Endothelial cell of umbilical vein (primary cell): Measurements from ENCODE around the gene PDIA5. TPM values are rescaled to one million over a fixed set of nuclear protein-coding genes. Genes with fewer than 3 reads are reported as not detected.

Experiments
- BruUV-seq: library from RNA; stranded (reverse); fragments of 400-500 nt; replicated peaks from 2 replicates; lab custom pipeline; 2021; lab: Mats Ljungman, UMichigan
- CTCF ChIA-PET: fragments of 300-600, 350-600 bp; sonication (Branson Sonifier 250); formaldehyde crosslinking; loops from one replicate; lab custom pipeline; 2021; ENCODE audit warnings: antibody characterized with exemption, inconsistent platforms; lab: Charles Lee
- POLR2A ChIA-PET: fragments of 300-600, 350-600 bp; sonication (Branson Sonifier 250); formaldehyde crosslinking; loops from one replicate; lab custom pipeline; 2021; ENCODE audit warnings: antibody characterized with exemption, inconsistent platforms; lab: Charles Lee
- DNase-seq: peaks from one replicate; pipeline ENCODE4 v3.0.0-alpha.2; 2011; ENCODE audit warnings: low read depth, low spot score
- FAIRE-seq: peaks from 2 replicates; lab custom pipeline; 2011; peaks lifted over from hg19 to GRCh38; lab: Jason Lieb, UNC
- H2AFZ ChIP-seq: 2 replicates; pipeline ENCODE4 v1.6.0; 2012; ENCODE audit warnings: low read depth, low read length, control low read depth, inconsistent platforms
- H3K27ac ChIP-seq: 2 replicates; pipeline ENCODE4 v1.5.1; 2011; ENCODE audit warnings: low read depth, mild to moderate bottlenecking, control low read depth, low read length, moderate library complexity; ENCODE audit not compliant: insufficient read depth
- H3K27me3 ChIP-seq, 2 experiments: 2 replicates each; pipeline versions ENCODE4 v1.6.0 to v1.6.1; 2011; ENCODE audit warnings: low read length in 2 of 2, mixed read lengths in 1 of 2; ENCODE audit not compliant: control insufficient read depth in 2 of 2, insufficient read depth in 2 of 2
- H3K36me3 ChIP-seq, 2 experiments: 2 replicates in 1 of 2; 3 replicates in 1 of 2; pipeline ENCODE4 v1.5.1; 2011; ENCODE audit warnings: low read length in 2 of 2, mild to moderate bottlenecking in 1 of 2, moderate library complexity in 1 of 2; ENCODE audit not compliant: control insufficient read depth in 2 of 2, insufficient read depth in 2 of 2; ENCODE audit errors: extremely low read depth in 1 of 2
- H3K4me1 ChIP-seq: 3 replicates; pipeline ENCODE4 v1.5.1; 2011; ENCODE audit warnings: mild to moderate bottlenecking, low read length; ENCODE audit not compliant: control insufficient read depth, insufficient read depth; ENCODE audit errors: extremely low read depth
- H3K4me2 ChIP-seq: 2 replicates; pipeline ENCODE4 v1.6.1; 2011; ENCODE audit warnings: low read length, control low read depth, mixed read lengths; ENCODE audit not compliant: insufficient read depth
- H3K4me3 ChIP-seq, 3 experiments: fragments of 200-600 bp in 1 of 3; sonication (generic), shearing (Covaris generic) in 1 of 3; replicated peaks in 1 of 3; 2 replicates each; pipeline ENCODE4 v1.5.1; 2011 to 2016; ENCODE audit warnings: control low read depth in 3 of 3, low read length in 3 of 3, mild to moderate bottlenecking in 2 of 3, inconsistent platforms in 1 of 3, low read depth in 1 of 3, moderate library complexity in 1 of 3; ENCODE audit not compliant: insufficient read depth in 1 of 3
- H3K79me2 ChIP-seq: 2 replicates; pipeline ENCODE4 v1.6.0; 2012; ENCODE audit warnings: low read length, inconsistent platforms; ENCODE audit not compliant: control insufficient read depth, insufficient read depth
- H3K9ac ChIP-seq: replicated peaks from 2 replicates; pipeline ENCODE3; 2011; ENCODE audit warnings: low read length, control low read depth; ENCODE audit not compliant: insufficient read depth; ENCODE audit errors: extremely low read depth
- H3K9me1 ChIP-seq: replicated peaks from 3 replicates; pipeline ENCODE4 v1.6.0; 2011; ENCODE audit warnings: mild to moderate bottlenecking, low read length; ENCODE audit not compliant: control insufficient read depth, insufficient read depth; ENCODE audit errors: extremely low read depth
- H3K9me3 ChIP-seq: replicated peaks from 2 replicates; pipeline ENCODE4 v1.5.1; 2012; ENCODE audit warnings: low read length, inconsistent platforms; ENCODE audit not compliant: control insufficient read depth, insufficient read depth
- H4K20me1 ChIP-seq: replicated peaks from 2 replicates; pipeline ENCODE3; 2011; ENCODE audit warnings: mild to moderate bottlenecking, low read length; ENCODE audit not compliant: control insufficient read depth, insufficient read depth; ENCODE audit errors: extremely low read depth
- CTCF ChIP-seq, 2 donors: IDR thresholded peaks; 1 replicate in 1 of 2; 2 replicates in 1 of 2; pipeline ENCODE4 v1.5.1; 2011; ENCODE audit warnings: low read length in 2 of 2, mild to moderate bottlenecking in 2 of 2, moderate library complexity in 2 of 2, control low read depth in 1 of 2, inconsistent platforms in 1 of 2, low read depth in 1 of 2; ENCODE audit not compliant: insufficient read depth in 1 of 2; ENCODE audit errors: extremely low read depth in 1 of 2
- EZH2 ChIP-seq: IDR thresholded peaks from 2 replicates; pipeline ENCODE4 v1.6.1; 2012; ENCODE audit warnings: borderline replicate concordance, low read depth, mild to moderate bottlenecking, moderate library complexity, low read length, inconsistent platforms; ENCODE audit not compliant: severe bottlenecking
- FOS ChIP-seq: IDR thresholded peaks from 2 replicates; pipeline ENCODE4 v1.6.1; 2011; ENCODE audit warnings: mild to moderate bottlenecking, low read length, moderate library complexity, borderline replicate concordance; ENCODE audit not compliant: insufficient read depth
- GATA2 ChIP-seq: IDR thresholded peaks from 2 replicates; pipeline ENCODE4 v1.7.0; 2011; ENCODE audit warnings: low read depth, mild to moderate bottlenecking, moderate library complexity, mixed read lengths, low read length; ENCODE audit not compliant: insufficient read length, insufficient read depth
- JUN ChIP-seq: IDR thresholded peaks from 2 replicates; pipeline ENCODE4 v1.6.1; 2011; ENCODE audit warnings: borderline replicate concordance, low read depth; ENCODE audit not compliant: insufficient read length, insufficient read depth
- MAX ChIP-seq: IDR thresholded peaks from 2 replicates; pipeline ENCODE4 v1.6.1; 2011; ENCODE audit not compliant: insufficient read depth, insufficient read length
- MYC ChIP-seq: IDR thresholded peaks from one replicate; pipeline ENCODE4 v1.6.1; 2011; ENCODE audit warnings: mild to moderate bottlenecking, low read depth, low read length
- POLR2A ChIP-seq: IDR thresholded peaks from 2 replicates; pipeline ENCODE4 v1.6.1; 2012; ENCODE audit warnings: low read depth, mild to moderate bottlenecking, control low read depth, low read length
- POLR2AphosphoS5 ChIP-seq: IDR thresholded peaks from 2 replicates; pipeline ENCODE4 v1.6.1; 2012; ENCODE audit warnings: low read depth, mild to moderate bottlenecking, control low read depth, low read length, moderate library complexity; ENCODE audit not compliant: insufficient read depth
- dilution Hi-C: fragments of 300-500 bp; cut with MboI; formaldehyde crosslinking; loops from one replicate; pipeline ENCODE4 v1.15.0; 2019; ENCODE audit warnings: low sequenced_read_pairs; ENCODE audit not compliant: extremely low pct_ligation_motif_present
- intact Hi-C: fragments of 100-400 bp; cut with micrococcal nuclease; formaldehyde crosslinking; loops from one replicate; pipeline ENCODE4 v1.10.0; 2022
- polyA plus RNA-seq, 4 experiments: library from polyadenylated mRNA; depleted of rRNA in 3 of 4; stranded (reverse) in 3 of 4; unstranded in 1 of 4; fragments of >200 nt; gene quantifications; 2 replicates each; pipeline versions ENCODE4 v1.2.1 to v1.2.3, GENCODE V29; 2011 to 2012; ENCODE audit warnings: missing spikeins in 1 of 4
- total RNA-seq: library from RNA; stranded (reverse); gene quantifications from 2 replicates; pipeline ENCODE4 v1.2.3, GENCODE V29; 2021

The PDIA5 gene
- total and polyA plus RNA-seq, 2 donors (not counting 3 experiments of a cell fraction or from before 2014, with no cell fraction given), result 55.7 to 85.6 TPM

GRCh38 chr3:123143669-123144411 lies 77.0 kb downstream of the PDIA5 start:
- Histone ChIP-seq H4K20me1 (no peaks in the 10 kb centered on the region), H3K4me3 (no peak overlapping the region), H3K4me2 (no peak overlapping the region), H3K36me3 (peaks cover 13 to 48% of the 10 kb centered on the region in 2 experiments), H3K27me3 (no peaks in the 10 kb centered on the region), H3K9ac (no peak overlapping the region), H3K79me2 (no peaks in the 10 kb centered on the region), H2AFZ (no peak overlapping the region), H3K27ac (no peak overlapping the region), H3K9me3 (no peaks in the 10 kb centered on the region), H3K9me1 (no peaks in the 10 kb centered on the region), H3K4me1 (no peaks in the 10 kb centered on the region)
- ChIA-PET POLR2A (no interaction called here), CTCF (interaction anchor here (0.8 to 0.9 kb wide), 2 partner anchors 11 to 15 kb away, joined by 3 to 4 read pairs; no protein-coding TSS in a partner anchor)
- no TSS peak for BruUV-seq
- dilution Hi-C loops, result no loop called here
- TF ChIP-seq POLR2A (no peak), GATA2 (no peak), EZH2 (no peak), CTCF (IDR thresholded peaks at IDR 0.05; ENCODE audit: extremely low read depth in 1 of 2, insufficient read depth in 1 of 2, low read depth in 1 of 2, low read length in 2 of 2) (no peak), MAX (no peak), FOS (no peak), MYC (no peak), POLR2AphosphoS5 (no peak), JUN (no peak)
- intact Hi-C loops, result no loop called here
- FAIRE-seq, result no peak
- DNase-seq, result no peak
